Panc1 (cell line): ENCODE results near the gene NIPAL3. TPM values are rescaled to one million over a fixed set of nuclear protein-coding genes. Genes with fewer than 3 reads are reported as not detected.

Experiments used
- ATAC-seq: fragments of 200-7000 bp; cut with Tn5 transposase; 2 replicates; pipeline ENCODE4 v1.9.1; 2020; ENCODE audit warnings: mild to moderate bottlenecking, moderate library complexity
- BruUV-seq: library from RNA; stranded (reverse); fragments of 400-500 nt; replicated peaks from 2 replicates; lab custom pipeline; 2021; lab: Mats Ljungman, UMichigan
- CTCF ChIA-PET: fragments of 300-600 bp; sonication (Branson Sonifier 250); formaldehyde crosslinking; loops from one replicate; lab custom pipeline; 2022; ENCODE audit warnings: antibody characterized with exemption; lab: Charles Lee
- POLR2A ChIA-PET: fragments of 300-600 bp; sonication (Branson Sonifier 250); formaldehyde crosslinking; loops from one replicate; lab custom pipeline; 2022; ENCODE audit warnings: antibody characterized with exemption; lab: Charles Lee
- DNase-seq: peaks from one replicate; pipeline ENCODE4 v3.0.0-alpha.2; 2010; ENCODE audit warnings: low read depth, low spot score
- H3K27ac ChIP-seq: 2 replicates; pipeline ENCODE4 v1.5.1; 2011; ENCODE audit warnings: mild to moderate bottlenecking, low read length, inconsistent platforms
- H3K27me3 ChIP-seq: fragments of 200-500 bp; sonication (Bioruptor generic); 2 replicates; pipeline ENCODE4 v1.6.0; 2014; ENCODE audit warnings: low read length, inconsistent platforms; ENCODE audit not compliant: control insufficient read depth, insufficient read depth
- H3K36me3 ChIP-seq: fragments of 200-500 bp; sonication (Bioruptor generic); 2 replicates; pipeline ENCODE4 v1.5.1; 2014; ENCODE audit warnings: inconsistent platforms, mild to moderate bottlenecking, low read length, moderate library complexity; ENCODE audit not compliant: control insufficient read depth, insufficient read depth
- H3K4me1 ChIP-seq: 2 replicates; pipeline ENCODE4 v1.5.1; 2011; ENCODE audit warnings: inconsistent platforms, mild to moderate bottlenecking, low read length, moderate library complexity; ENCODE audit not compliant: control insufficient read depth, insufficient read depth
- H3K4me3 ChIP-seq, 2 experiments: 2 replicates each; pipeline ENCODE4 v1.5.1; 2011 to 2012; ENCODE audit warnings: low read depth in 2 of 2, low read length in 2 of 2, mild to moderate bottlenecking in 2 of 2, inconsistent platforms in 1 of 2, moderate library complexity in 1 of 2
- H3K9me3 ChIP-seq: fragments of 200-500 bp; sonication (Bioruptor generic); 2 replicates; pipeline ENCODE4 v1.5.1; 2014; ENCODE audit warnings: low read depth, mild to moderate bottlenecking, inconsistent platforms, low read length, moderate library complexity; ENCODE audit not compliant: control insufficient read depth, insufficient read depth
- CTCF ChIP-seq: fragments of 450-650 bp; IDR thresholded peaks from 2 replicates; pipeline ENCODE4 v1.5.1; 2017; ENCODE audit warnings: mild to moderate bottlenecking
- POLR2AphosphoS5 ChIP-seq: IDR thresholded peaks from 2 replicates; pipeline ENCODE4 v1.6.1; 2012; ENCODE audit warnings: mild to moderate bottlenecking, low read depth, low read length, moderate library complexity
- SIN3A ChIP-seq: IDR thresholded peaks from 2 replicates; pipeline ENCODE4 v1.6.1; 2012; ENCODE audit warnings: low read depth, mild to moderate bottlenecking, low read length, moderate library complexity, borderline replicate concordance; ENCODE audit not compliant: insufficient read depth
- TCF7L2 ChIP-seq: IDR thresholded peaks from 2 replicates; pipeline ENCODE4 v1.6.1; 2011; ENCODE audit warnings: mild to moderate bottlenecking, low read depth, low read length, inconsistent platforms
- in situ Hi-C: cut with HindIII; loops from 2 replicates; pipeline ENCODE4 v1.10.0; 2016; ENCODE audit warnings: low sequenced_read_pairs, low pct_unique_long_range_greater_than_20kb
- intact Hi-C: fragments of 100-400 bp; cut with micrococcal nuclease; formaldehyde crosslinking; loops from one replicate; pipeline ENCODE4 v1.10.0; 2022; ENCODE audit not compliant: unreplicated experiment
- total RNA-seq: library from RNA; stranded (reverse); gene quantifications from one replicate; pipeline ENCODE4 v1.2.1, GENCODE V29; 2021; ENCODE audit not compliant: unreplicated experiment
- TF ChIP-seq, protein P1 (sequence below), 2 experiments: IDR thresholded peaks; 2 replicates each; pipeline ENCODE4 v1.6.1; 2011 to 2012; ENCODE audit warnings: low read depth in 2 of 2, control low read depth in 1 of 2, low read length in 1 of 2, mild to moderate bottlenecking in 1 of 2, moderate library complexity in 1 of 2; ENCODE audit not compliant: insufficient read depth in 1 of 2

NIPAL3 gene
- total RNA-seq, 1 experiment from 2014 or later, result 13.6 TPM

DNA sequence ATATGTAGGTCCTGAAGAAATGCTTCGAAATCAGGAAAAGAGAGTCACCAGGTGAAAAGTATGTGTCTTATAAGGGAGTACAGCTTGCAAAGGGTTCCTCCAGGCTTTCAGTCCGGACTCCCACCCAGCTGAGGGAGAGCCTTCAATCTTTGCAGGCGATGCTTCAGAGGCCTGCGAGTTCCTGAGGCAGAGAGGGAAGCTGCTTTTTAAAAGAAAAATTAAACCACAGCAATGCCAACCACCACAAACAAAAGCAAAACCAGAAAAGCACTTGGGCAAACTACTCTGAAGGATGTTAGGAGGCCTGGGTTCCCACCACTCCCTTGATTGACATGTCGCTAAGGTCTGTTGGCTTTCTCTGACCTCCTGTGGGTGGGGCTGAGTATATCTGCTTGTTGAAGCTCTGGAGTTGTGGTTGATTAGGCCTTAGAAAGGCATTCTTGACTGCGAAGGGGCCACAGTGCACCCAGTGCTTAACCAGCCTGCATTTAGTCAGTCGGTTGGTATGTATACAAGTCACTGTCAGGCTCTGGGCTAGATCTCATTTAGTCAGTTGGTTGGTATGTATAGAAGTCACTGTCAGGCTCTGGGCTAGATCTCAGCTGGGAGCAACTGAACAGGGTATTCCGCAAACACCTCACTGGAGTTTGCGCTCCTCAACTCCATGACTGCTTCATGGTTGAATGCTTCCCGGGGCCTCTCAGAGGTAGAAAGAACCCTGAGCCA, 1.2 kb downstream of the NIPAL3 start:
- peak overlapping the region; percentile 62 for H3K27ac ChIP-seq
- no peaks in the 10 kb centered on the region for H3K9me3 ChIP-seq
- intact Hi-C loops (loop anchor here (10.0 kb wide), 1 partner anchor 218 kb away; no protein-coding TSS in a partner anchor), in situ Hi-C loops (no loop called here)
- ATAC-seq, result no peak
- H3K27me3 ChIP-seq, result no peaks in the 10 kb centered on the region
- BruUV-seq, result no TSS peak
- ChIA-PET CTCF (interaction anchor here (0.5 to 1.1 kb wide), 2 partner anchors 161 to 267 kb away, joined by 4 to 5 read pairs; no protein-coding TSS in a partner anchor), POLR2A (interaction anchor here (0.6 kb wide), 1 partner anchor 37 kb away, joined by 3 read pairs; no protein-coding TSS in a partner anchor)
- H3K4me1 ChIP-seq, result peaks cover 27% of the 10 kb centered on the region; the same call in 1 of the 2 replicates
- H3K36me3 ChIP-seq, result no peaks in the 10 kb centered on the region; the same call in 1 of the 2 replicates
- TF ChIP-seq SIN3A (no peak), POLR2AphosphoS5 (no peak), TCF7L2 (no peak), CTCF (no peak)
- TF ChIP-seq, protein P1, sequence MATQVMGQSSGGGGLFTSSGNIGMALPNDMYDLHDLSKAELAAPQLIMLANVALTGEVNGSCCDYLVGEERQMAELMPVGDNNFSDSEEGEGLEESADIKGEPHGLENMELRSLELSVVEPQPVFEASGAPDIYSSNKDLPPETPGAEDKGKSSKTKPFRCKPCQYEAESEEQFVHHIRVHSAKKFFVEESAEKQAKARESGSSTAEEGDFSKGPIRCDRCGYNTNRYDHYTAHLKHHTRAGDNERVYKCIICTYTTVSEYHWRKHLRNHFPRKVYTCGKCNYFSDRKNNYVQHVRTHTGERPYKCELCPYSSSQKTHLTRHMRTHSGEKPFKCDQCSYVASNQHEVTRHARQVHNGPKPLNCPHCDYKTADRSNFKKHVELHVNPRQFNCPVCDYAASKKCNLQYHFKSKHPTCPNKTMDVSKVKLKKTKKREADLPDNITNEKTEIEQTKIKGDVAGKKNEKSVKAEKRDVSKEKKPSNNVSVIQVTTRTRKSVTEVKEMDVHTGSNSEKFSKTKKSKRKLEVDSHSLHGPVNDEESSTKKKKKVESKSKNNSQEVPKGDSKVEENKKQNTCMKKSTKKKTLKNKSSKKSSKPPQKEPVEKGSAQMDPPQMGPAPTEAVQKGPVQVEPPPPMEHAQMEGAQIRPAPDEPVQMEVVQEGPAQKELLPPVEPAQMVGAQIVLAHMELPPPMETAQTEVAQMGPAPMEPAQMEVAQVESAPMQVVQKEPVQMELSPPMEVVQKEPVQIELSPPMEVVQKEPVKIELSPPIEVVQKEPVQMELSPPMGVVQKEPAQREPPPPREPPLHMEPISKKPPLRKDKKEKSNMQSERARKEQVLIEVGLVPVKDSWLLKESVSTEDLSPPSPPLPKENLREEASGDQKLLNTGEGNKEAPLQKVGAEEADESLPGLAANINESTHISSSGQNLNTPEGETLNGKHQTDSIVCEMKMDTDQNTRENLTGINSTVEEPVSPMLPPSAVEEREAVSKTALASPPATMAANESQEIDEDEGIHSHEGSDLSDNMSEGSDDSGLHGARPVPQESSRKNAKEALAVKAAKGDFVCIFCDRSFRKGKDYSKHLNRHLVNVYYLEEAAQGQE (IDR thresholded peaks at IDR 0.05; ENCODE audit: insufficient read depth in 1 of 2, low read depth in 2 of 2, low read length in 1 of 2), result no peak
- peak; percentile 64 for DNase-seq
- peak overlapping the region; percentile 78 to 80 for H3K4me3 ChIP-seq

DNA sequence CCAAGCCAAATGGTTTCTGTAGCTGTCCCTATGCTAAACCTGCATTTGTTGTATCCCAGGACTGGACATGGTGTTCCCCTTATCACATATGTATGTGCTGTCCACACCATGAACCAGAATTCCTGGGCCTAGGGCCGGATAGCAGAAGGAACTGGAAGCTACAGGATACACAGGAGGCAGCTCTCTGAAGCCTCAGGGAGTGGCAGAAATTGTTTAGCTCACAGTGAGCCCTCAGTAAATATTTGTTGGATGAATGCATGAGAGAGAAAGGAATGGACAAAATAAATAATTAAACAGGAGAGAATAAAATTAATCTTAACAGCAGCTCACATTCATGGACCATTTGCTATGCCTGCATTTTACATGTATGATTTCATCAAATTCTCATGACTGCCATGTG, 2.1 kb downstream of the NIPAL3 start:
- no peak overlapping the region for H3K27ac ChIP-seq
- no peaks in the 10 kb centered on the region; the same call in 1 of the 2 replicates for H3K36me3 ChIP-seq
- no TSS peak for BruUV-seq
- peaks cover 19% of the 10 kb centered on the region; the same call in 1 of the 2 replicates for H3K4me1 ChIP-seq
- no peak for ATAC-seq
- CTCF ChIA-PET, result no interaction called here
- TF ChIP-seq CTCF (no peak), POLR2AphosphoS5 (no peak), SIN3A (no peak), TCF7L2 (no peak)
- TF ChIP-seq, protein P1 (IDR thresholded peaks at IDR 0.05; ENCODE audit: insufficient read depth in 1 of 2, low read depth in 2 of 2, low read length in 1 of 2), result no peak
- POLR2A ChIA-PET, result no interaction called here
- intact Hi-C loops (loop anchor here (10.0 kb wide), 1 partner anchor 217 kb away; no protein-coding TSS in a partner anchor), in situ Hi-C loops (no loop called here)
- H3K27me3 ChIP-seq, result no peaks in the 10 kb centered on the region
- DNase-seq, result no peak
- H3K9me3 ChIP-seq, result no peaks in the 10 kb centered on the region
- no peak overlapping the region for H3K4me3 ChIP-seq
